K562 (cell line): ENCODE measurements around the gene MBNL1. TPM values are rescaled to one million over a fixed set of nuclear protein-coding genes. Genes with fewer than 3 reads are reported as not detected.

Experiments used
- ATAC-seq: fragments of 200-7000 bp; cut with Tn5 transposase; 3 replicates; pipeline ENCODE4 v1.9.1; 2020; ENCODE audit warnings: moderate library complexity
- BruUV-seq: library from RNA; stranded (reverse); fragments of 400-500 nt; replicated peaks from 2 replicates; lab custom pipeline; 2021; lab: Mats Ljungman, UMichigan
- CTCF ChIA-PET: fragments of 300-600 bp; formaldehyde crosslinking; extraction: SDS; loops from one replicate; lab custom pipeline; 2021; ENCODE audit warnings: low intra/inter-chr PET ratio; lab: Yijun Ruan, JAX
- POLR2A ChIA-PET: fragments of 300-600, 350-650 bp; sonication (Branson Sonifier 250); formaldehyde crosslinking; extraction: SDS; loops from one replicate; lab custom pipeline; 2021; ENCODE audit warnings: antibody characterized with exemption, inconsistent platforms; lab: Yijun Ruan, JAX
- DNase-seq, 4 experiments: peaks; one replicate each; pipeline versions ENCODE4 v3.0.0 to v3.0.0-alpha.2; 2011 to 2018; ENCODE audit warnings: low spot score in 3 of 4, mixed read lengths in 3 of 4; ENCODE audit errors: extremely low read depth in 1 of 4
- FAIRE-seq: peaks from 2 replicates; lab custom pipeline; 2011; peaks lifted over from hg19 to GRCh38; lab: Jason Lieb, UNC
- H2AFZ ChIP-seq: 2 replicates; pipeline ENCODE4 v1.6.0; 2011; ENCODE audit warnings: low read depth, low read length, control low read depth, inconsistent platforms
- H3K27ac ChIP-seq: fragments of 200-600 bp; 3 replicates; pipeline ENCODE4 v1.8.0; 2011; ENCODE audit warnings: low read depth, mild to moderate bottlenecking, control low read depth, inconsistent platforms, low read length, moderate library complexity, mixed read lengths; ENCODE audit errors: extremely low read depth
- H3K27me3 ChIP-seq, 2 experiments: fragments of 300-600 bp in 1 of 2; 2 replicates in 1 of 2; 3 replicates in 1 of 2; pipeline versions ENCODE4 v1.6.0 to v1.8.0; 2011; ENCODE audit warnings: inconsistent platforms in 2 of 2, low read length in 2 of 2, mild to moderate bottlenecking in 1 of 2, mixed read lengths in 1 of 2, moderate library complexity in 1 of 2; ENCODE audit not compliant: control insufficient read depth in 2 of 2, insufficient read depth in 2 of 2
- H3K36me3 ChIP-seq: fragments of 300-600 bp; 3 replicates; pipeline ENCODE4 v1.8.0; 2011; ENCODE audit warnings: mild to moderate bottlenecking, low read length, inconsistent platforms; ENCODE audit not compliant: control insufficient read depth, insufficient read depth
- H3K4me1 ChIP-seq, 2 experiments: fragments of 200-600 bp in 1 of 2; replicated peaks in 1 of 2; 2 replicates in 1 of 2; 3 replicates in 1 of 2; pipeline versions ENCODE4 v1.5.1 to v1.8.0; 2011; ENCODE audit warnings: inconsistent platforms in 2 of 2, low read length in 2 of 2, mild to moderate bottlenecking in 1 of 2, mixed read lengths in 1 of 2, moderate library complexity in 1 of 2; ENCODE audit not compliant: control insufficient read depth in 2 of 2, insufficient read depth in 2 of 2
- H3K4me2 ChIP-seq: 2 replicates; pipeline ENCODE4 v1.6.1; 2011; ENCODE audit warnings: low read length, control low read depth, inconsistent platforms, mixed read lengths; ENCODE audit not compliant: insufficient read depth
- H3K4me3 ChIP-seq: fragments of 200-600 bp; sonication (generic), shearing (Covaris generic); 2 replicates; pipeline ENCODE4 v1.5.1; 2016; ENCODE audit warnings: control low read depth, inconsistent platforms
- H3K79me2 ChIP-seq: fragments of 200-600 bp; 3 replicates; pipeline ENCODE4 v1.8.0; 2011; ENCODE audit warnings: low read length, inconsistent platforms; ENCODE audit not compliant: control insufficient read depth, insufficient read depth
- H3K9ac ChIP-seq, 2 experiments: 2 replicates each; pipeline versions ENCODE4 v1.6.0 to v1.6.1; 2011; ENCODE audit warnings: low read depth in 2 of 2, low read length in 2 of 2, control low read depth in 1 of 2, inconsistent platforms in 1 of 2, mild to moderate bottlenecking in 1 of 2, mixed read lengths in 1 of 2; ENCODE audit not compliant: insufficient read depth in 1 of 2
- H3K9me1 ChIP-seq: one replicate; pipeline ENCODE4 v1.6.0; 2011; ENCODE audit warnings: inconsistent platforms, mild to moderate bottlenecking, low read length, moderate library complexity; ENCODE audit not compliant: control insufficient read depth, insufficient read depth
- H3K9me3 ChIP-seq: replicated peaks from 2 replicates; pipeline ENCODE4 v1.5.1; 2011; ENCODE audit warnings: low read depth, low read length, inconsistent platforms; ENCODE audit not compliant: control insufficient read depth, insufficient read depth
- H4K20me1 ChIP-seq: replicated peaks from 2 replicates; pipeline ENCODE4 v1.6.1; 2011; ENCODE audit warnings: low read length, inconsistent platforms, mixed read lengths; ENCODE audit not compliant: control insufficient read depth, insufficient read depth
- ARNT ChIP-seq, 2 experiments: fragments of 450-650 bp; IDR thresholded peaks; 2 replicates each; pipeline ENCODE4 v1.6.1; 2016; ENCODE audit warnings: mild to moderate bottlenecking in 1 of 2
- ATF1 ChIP-seq, 2 experiments: fragments of 450-650 bp in 1 of 2; IDR thresholded peaks; 2 replicates each; pipeline ENCODE4 v1.6.1; 2016; ENCODE audit warnings: missing compliant biosample characterization in 1 of 2, missing genetic modification characterization in 1 of 2
- CEBPG ChIP-seq, 3 experiments: fragments of 200-800 bp in 1 of 3; sonication (Bioruptor generic) in 1 of 3; sonication (generic) in 1 of 3; formaldehyde crosslinking in 1 of 3; IDR thresholded peaks in 2 of 3; conservative IDR thresholded peaks in 1 of 3; 2 replicates each; pipeline versions ENCODE4 v1.6.1 to v1.8.0; 2016 to 2022; ENCODE audit warnings: missing compliant biosample characterization in 2 of 3, missing genetic modification characterization in 2 of 3, mild to moderate bottlenecking in 1 of 3, missing genetic modification reagents in 1 of 3
- MAZ ChIP-seq, 2 experiments: fragments of 450-650 bp in 1 of 2; sonication (generic) in 1 of 2; formaldehyde crosslinking; IDR thresholded peaks in 1 of 2; conservative IDR thresholded peaks in 1 of 2; 2 replicates each; pipeline versions ENCODE4 v1.4.0 to v1.5.0; 2020; ENCODE audit warnings: mild to moderate bottlenecking in 1 of 2, missing genetic modification reagents in 1 of 2
- WGBS: fragments of 100-300 bp; shearing (Covaris generic); methylation state at CpG from one replicate; pipeline ENCODE4 v1.1.6; 2016; ENCODE audit warnings: low coverage, mixed read lengths; ENCODE audit not compliant: insufficient coverage; ENCODE audit errors: missing lambda C conversion rate; 5-methylcytosine and 5-hydroxymethylcytosine counted together
- in situ Hi-C: fragments of 300-500 bp; cut with MboI; formaldehyde crosslinking; loops from 4 replicates; pipeline ENCODE4 v1.15.0; 2018; ENCODE audit warnings: inconsistent platforms, mixed read lengths
- intact Hi-C: fragments of 100-400 bp; cut with micrococcal nuclease; formaldehyde crosslinking; loops from 2 replicates; pipeline ENCODE4 v1.14.2; 2022
- polyA plus RNA-seq, 8 experiments: library from polyadenylated mRNA; depleted of rRNA in 4 of 8; stranded (reverse) in 5 of 8; unstranded in 3 of 8; fragments of >200 nt; fragmentation: Nextera tagmentation in 2 of 8; fragmentation: Illumina TruSeq in 1 of 8; extraction: Ambion mirVana in 2 of 8; extraction: Trizol in 1 of 8; gene quantifications; 2 replicates each; pipeline versions ENCODE4 v1.2.1 to v1.2.3, GENCODE V29; 2011 to 2014; ENCODE audit warnings: inconsistent platforms in 1 of 8, missing spikeins in 1 of 8
- total RNA-seq, 7 experiments: library from RNA; depleted of rRNA in 6 of 7; stranded (reverse); fragments of >200 nt in 6 of 7; fragmentation: Illumina TruSeq in 2 of 7; extraction: Trizol in 2 of 7; gene quantifications; 2 replicates each; pipeline versions ENCODE4 v1.2.1 to v1.2.3, GENCODE V29; 2011 to 2021; ENCODE audit warnings: low replicate concordance in 1 of 7

MBNL1 gene
- total and polyA plus RNA-seq, 9 of the 15 experiments (the other 6 are each of a cell fraction or from before 2014, with no cell fraction given): 70.3 to 243 (median 220) TPM

GRCh38 chr3:152299249-152299976 lies 30.7 kb downstream of the MBNL1 start:
- Histone ChIP-seq H3K9ac (0 out of 4 replicates have a peak overlapping the region, but pooled peaks of 1 of the 2 experiments have one; percentile 41), H3K4me3 (no peak overlapping the region), H3K9me1 (peaks cover 6% of the 10 kb centered on the region), H3K27ac (peak overlapping the region; percentile 76), H4K20me1 (peaks cover 35% of the 10 kb centered on the region), H2AFZ (no peak overlapping the region), H3K9me3 (no peaks in the 10 kb centered on the region), H3K4me2 (peak overlapping the region; percentile 60; the same call in 1 of the 2 replicates), H3K4me1 (peaks cover 12 to 51% of the 10 kb centered on the region in 2 experiments; a peak in 4 of 5 replicates), H3K36me3 (peaks cover 80% of the 10 kb centered on the region), H3K79me2 (peaks cover 100% of the 10 kb centered on the region), H3K27me3 (no peaks in the 10 kb centered on the region)
- TF ChIP-seq CEBPG (CRISPR knock-in tag; IDR thresholded peaks at IDR 0.05): no peak
- peak; percentile 2 to 58; a peak in 2 of 4 replicates for TF ChIP-seq CEBPG (tag; conservative IDR thresholded peaks at IDR 0.05 in 1 of 2, IDR thresholded peaks at IDR 0.05 in 1 of 2)
- TF ChIP-seq MAZ (CRISPR knock-in tag; conservative IDR thresholded peaks at IDR 0.05 in 1 of 2, IDR thresholded peaks at IDR 0.05 in 1 of 2): 0 out of 4 replicates have a peak, but pooled peaks of 1 of the 2 experiments have one; percentile 5
- no peak for TF ChIP-seq ATF1 (CRISPR knock-in tag; IDR thresholded peaks at IDR 0.05)
- no peak for TF ChIP-seq ATF1 (tag; IDR thresholded peaks at IDR 0.05)
- no peak for TF ChIP-seq ARNT (IDR thresholded peaks at IDR 0.05)
- BruUV-seq: TSS peak; percentile 15
- no peak for DNase-seq
- POLR2A ChIA-PET: interaction anchor here (0.9 to 1.5 kb wide), 2 partner anchors 9 to 20 kb away, joined by 3 to 7 read pairs; no protein-coding TSS in a partner anchor
- in situ Hi-C loops: no loop called here
- no peak; the same call in 2 of the 3 replicates for ATAC-seq
- CTCF ChIA-PET: no interaction called here
- intact Hi-C loops: no loop called here
- WGBS: 75% methylated on average over 9 of the region's 9 CpGs
- FAIRE-seq: no peak
